Measurements from ENCODE around the gene SPEF1. TPM values are rescaled to one million over a fixed set of nuclear protein-coding genes. Genes with fewer than 3 reads are reported as not detected.

Gene SPEF1
- total RNA-seq, 2 donors from 2014 or later = not detected

DNA sequence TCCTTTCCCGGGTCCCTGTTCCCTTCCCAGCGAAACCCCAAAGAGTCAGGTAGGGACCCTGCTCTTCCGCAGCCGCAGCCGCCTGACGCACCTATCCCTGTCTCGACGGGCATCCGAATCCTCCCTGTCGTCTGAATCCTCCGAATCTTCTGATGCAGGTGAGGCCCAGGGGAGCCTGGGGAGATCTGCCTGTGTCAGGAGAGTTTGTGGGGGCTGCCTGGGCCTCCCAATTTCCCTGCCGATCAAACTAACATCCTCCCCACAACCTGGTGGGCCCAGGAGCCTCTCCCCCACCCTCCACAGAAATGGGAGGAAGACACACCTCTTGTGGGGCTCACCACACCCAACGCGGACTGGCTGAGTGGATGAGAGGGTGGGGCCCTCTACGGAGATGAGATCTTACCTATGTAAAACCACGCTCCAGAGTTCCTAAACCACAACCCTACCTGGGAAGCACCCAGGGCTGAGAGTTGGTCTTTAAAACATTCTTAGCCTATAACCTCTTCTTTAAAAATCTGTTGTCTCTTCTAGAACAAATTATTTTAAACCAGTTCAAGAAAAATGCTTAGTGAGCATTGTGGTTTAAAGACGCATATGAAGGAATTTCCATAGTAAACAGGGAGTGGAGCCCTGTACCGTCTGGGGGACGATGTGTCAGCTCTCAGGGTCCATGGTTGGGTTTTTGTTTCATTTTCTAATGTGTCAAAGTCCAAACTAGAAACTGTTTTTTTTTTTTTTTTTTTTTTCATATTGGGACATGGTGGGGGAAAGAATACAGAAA lies 16.5 kb upstream of the SPEF1 start:
- H3K9me3 ChIP-seq = no peaks in the 10 kb centered on the region
- H3K4me3 ChIP-seq = peak overlapping the region; percentile 84
- intact Hi-C loops (cut with DNase I) = no loop called here
- H3K27me3 ChIP-seq = no peaks in the 10 kb centered on the region
- peaks cover 18% of the 10 kb centered on the region for H3K36me3 ChIP-seq
- H3K9ac ChIP-seq (ENCODE audit: low read depth in 2 of 2, low read length in 2 of 2) = peak overlapping the region; percentile 56 to 74
- DNase-seq = no peak
- H3K4me1 ChIP-seq = peaks cover 21% of the 10 kb centered on the region
- peak overlapping the region; percentile 98 for H3K27ac ChIP-seq
- TF ChIP-seq CTCF (IDR thresholded peaks at IDR 0.05) = no peak

DNA sequence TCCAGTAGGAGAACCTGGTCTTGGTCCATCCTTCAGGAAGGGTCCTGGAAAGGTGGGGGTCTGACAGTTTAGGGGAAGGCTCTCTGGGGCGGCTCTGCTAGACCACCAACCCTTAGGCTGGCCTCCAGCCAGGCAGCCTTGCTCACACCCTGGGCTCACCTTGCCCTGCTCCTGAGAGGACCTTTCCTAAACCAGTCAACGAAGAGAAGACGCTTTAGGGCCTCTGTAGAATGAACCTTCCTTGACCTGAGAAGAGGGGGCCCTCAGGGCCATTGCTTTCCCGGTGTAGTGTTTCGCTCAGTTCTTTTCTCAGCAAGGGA lies 15.9 kb upstream of the SPEF1 start:
- peaks cover 12% of the 10 kb centered on the region for H3K36me3 ChIP-seq
- H3K4me3 ChIP-seq = peak overlapping the region; percentile 84
- H3K4me1 ChIP-seq = peaks cover 21% of the 10 kb centered on the region
- H3K27me3 ChIP-seq = no peaks in the 10 kb centered on the region
- peak overlapping the region; percentile 98 for H3K27ac ChIP-seq
- intact Hi-C loops (cut with DNase I) = no loop called here
- no peak for TF ChIP-seq CTCF (IDR thresholded peaks at IDR 0.05)
- DNase-seq = no peak
- H3K9me3 ChIP-seq = no peaks in the 10 kb centered on the region
- peak overlapping the region; percentile 56 to 74 for H3K9ac ChIP-seq (ENCODE audit: low read depth in 2 of 2, low read length in 2 of 2)

GRCh38 chr20:3796477-3797225 lies 15.4 kb upstream of the SPEF1 start:
- TF ChIP-seq CTCF (IDR thresholded peaks at IDR 0.05) = no peak
- no peaks in the 10 kb centered on the region for H3K9me3 ChIP-seq
- H3K4me1 ChIP-seq = peaks cover 21% of the 10 kb centered on the region
- peak overlapping the region; percentile 98 for H3K27ac ChIP-seq
- H3K27me3 ChIP-seq = no peaks in the 10 kb centered on the region
- H3K4me3 ChIP-seq = peak overlapping the region; percentile 84
- H3K9ac ChIP-seq (ENCODE audit: low read depth in 2 of 2, low read length in 2 of 2) = peak overlapping the region; percentile 56 to 74
- H3K36me3 ChIP-seq = peaks cover 7% of the 10 kb centered on the region
- no peak for DNase-seq
- intact Hi-C loops (cut with DNase I) = no loop called here

DNA sequence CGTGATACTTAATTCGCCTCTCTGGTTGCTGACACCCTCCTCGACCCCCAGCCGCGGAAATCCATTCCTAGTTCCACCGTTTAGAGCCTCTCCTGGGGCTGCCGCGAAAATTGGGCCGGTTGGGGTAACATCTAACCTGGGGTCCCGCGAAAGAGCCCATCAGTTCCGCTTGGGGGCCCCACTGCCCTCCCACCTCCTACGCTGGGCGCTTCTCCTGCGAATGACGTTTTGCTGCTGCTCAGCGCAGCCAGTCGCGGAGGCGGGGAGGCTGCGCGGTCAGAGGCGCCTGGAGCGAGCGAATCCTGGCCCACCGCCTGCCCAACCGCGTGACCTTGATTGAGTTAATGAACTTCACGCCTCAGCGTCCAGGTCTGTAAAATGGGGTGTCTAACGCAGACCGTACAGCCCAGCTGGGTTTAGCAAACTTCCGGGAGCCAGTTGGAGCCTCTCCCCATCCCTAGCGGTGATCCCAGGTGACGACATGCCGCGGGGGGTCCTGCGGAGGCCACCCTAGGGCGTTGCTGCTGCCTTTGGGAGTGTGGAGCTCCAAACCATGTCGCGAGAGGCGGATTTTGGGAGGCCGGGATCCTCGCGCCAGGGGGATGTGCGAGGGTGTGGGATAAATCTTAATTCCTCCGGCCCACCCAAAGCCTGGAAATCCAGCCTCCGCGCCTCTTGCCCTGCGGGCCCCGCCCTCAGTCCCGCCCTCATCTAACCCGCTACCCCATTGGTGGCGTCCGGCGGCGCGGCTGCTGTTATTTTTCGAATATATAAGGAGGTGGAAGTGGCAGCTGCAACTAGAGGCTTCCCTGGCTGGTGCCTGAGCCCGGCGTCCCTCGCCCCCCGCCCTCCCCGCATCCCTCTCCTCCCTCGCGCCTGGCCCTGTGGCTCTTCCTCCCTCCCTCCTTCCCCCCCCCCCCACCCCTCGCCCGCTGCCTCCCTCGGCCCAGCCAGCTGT lies 14.5 kb upstream of the SPEF1 start, which contains the start of gene CDC25B:
Gene CDC25B (plus strand): TSS at position 800 of the 958 bp plus-strand sequence. CDS start 222 bp downstream, outside the sequence.
- H3K4me3 ChIP-seq = peak within 1 kb of the TSS; percentile 84
- TF ChIP-seq CTCF (IDR thresholded peaks at IDR 0.05) = peak; percentile 44
- peak within 1 kb of the TSS; percentile 72 to 74 for H3K9ac ChIP-seq (ENCODE audit: low read depth in 2 of 2, low read length in 2 of 2)
- DNase-seq = peak; percentile 97
- no peaks in the 10 kb centered on the region for H3K9me3 ChIP-seq
- H3K27ac ChIP-seq = peak within 1 kb of the TSS; percentile 98
- H3K4me1 ChIP-seq = peaks cover 21% of the 10 kb centered on the region
- H3K36me3 ChIP-seq = no peaks in the 10 kb centered on the region
- intact Hi-C loops (cut with DNase I) = no loop called here
- H3K27me3 ChIP-seq = no peaks in the 10 kb centered on the region

Measured in colonic mucosa (tissue), 4 donors.